ENCODE results near the gene MGST2.

Gene MGST2

DNA sequence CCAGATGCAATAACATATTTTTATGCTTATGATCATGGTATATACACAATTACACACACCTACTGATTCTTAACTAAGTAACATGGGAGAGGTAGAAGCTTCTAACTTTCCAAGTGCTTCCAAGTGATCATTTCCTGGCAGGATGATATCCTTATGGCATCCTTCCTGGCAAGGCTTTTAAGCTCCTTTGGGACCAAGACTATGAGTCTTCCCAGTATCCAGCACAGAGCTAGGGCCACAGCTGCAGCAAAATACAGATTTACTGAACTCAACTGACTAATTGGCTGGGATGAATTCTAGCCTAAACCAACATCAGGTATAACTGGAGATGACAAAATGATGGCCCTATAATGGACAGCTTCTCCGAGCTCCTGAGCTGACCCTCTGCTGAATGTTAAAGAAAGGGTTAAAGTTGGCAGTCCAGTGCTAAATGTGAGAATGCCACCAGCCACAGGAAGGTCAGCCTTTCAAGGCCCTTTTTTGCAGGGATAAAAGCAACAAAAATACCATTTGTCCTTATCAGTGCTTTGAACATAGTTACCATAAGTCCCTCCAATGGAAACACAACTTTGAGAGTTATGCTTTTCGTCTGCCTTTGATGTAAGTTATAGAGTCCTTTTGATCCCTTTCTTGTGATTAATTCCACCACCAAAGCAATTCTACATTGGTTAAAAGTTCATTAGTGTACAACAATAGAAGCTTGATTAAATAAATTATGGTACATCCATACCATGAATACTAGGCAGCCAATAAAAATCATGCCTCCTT lies 73.4 kb downstream of the MGST2 start:
- H4K20me1 ChIP-seq (ENCODE audit: insufficient read depth, low read length, poor library complexity, severe bottlenecking) = no peaks in the 10 kb centered on the region
- H3K79me2 ChIP-seq (ENCODE audit: insufficient read depth, low read length) = 0 out of 2 replicates have a peak, but pooled peaks cover under 1% of the 10 kb centered on the region
- H2AFZ ChIP-seq (ENCODE audit: low read length) = no peak overlapping the region
- H3K36me3 ChIP-seq (ENCODE audit: insufficient read depth, low read length) = no peaks in the 10 kb centered on the region
- no peak overlapping the region for H3K9ac ChIP-seq (ENCODE audit: low read depth, low read length, poor library complexity, severe bottlenecking)
- no peak overlapping the region for H3K4me2 ChIP-seq (ENCODE audit: low read depth, low read length, poor library complexity, severe bottlenecking)
- no peaks in the 10 kb centered on the region for H3K27me3 ChIP-seq (ENCODE audit: insufficient read depth, low read length, poor library complexity, severe bottlenecking)
- no peak overlapping the region for H3K4me3 ChIP-seq (ENCODE audit: low read length, poor library complexity, severe bottlenecking)
- no peaks in the 10 kb centered on the region for H3F3A ChIP-seq (ENCODE audit: low read depth)
- H3K9me2 ChIP-seq (replicated peaks; ENCODE audit: low read depth, low read length) = no peaks in the 10 kb centered on the region
- no peaks in the 10 kb centered on the region for H3K9me3 ChIP-seq (ENCODE audit: insufficient read depth, low read depth, low read length)
- H3K4me1 ChIP-seq (ENCODE audit: insufficient read depth, low read length, poor library complexity, severe bottlenecking) = peaks cover 20% of the 10 kb centered on the region
- no peak for TF ChIP-seq EZH2phosphoT487 (IDR thresholded peaks at IDR 0.05; ENCODE audit: borderline replicate concordance)
- TF ChIP-seq, protein P1, sequence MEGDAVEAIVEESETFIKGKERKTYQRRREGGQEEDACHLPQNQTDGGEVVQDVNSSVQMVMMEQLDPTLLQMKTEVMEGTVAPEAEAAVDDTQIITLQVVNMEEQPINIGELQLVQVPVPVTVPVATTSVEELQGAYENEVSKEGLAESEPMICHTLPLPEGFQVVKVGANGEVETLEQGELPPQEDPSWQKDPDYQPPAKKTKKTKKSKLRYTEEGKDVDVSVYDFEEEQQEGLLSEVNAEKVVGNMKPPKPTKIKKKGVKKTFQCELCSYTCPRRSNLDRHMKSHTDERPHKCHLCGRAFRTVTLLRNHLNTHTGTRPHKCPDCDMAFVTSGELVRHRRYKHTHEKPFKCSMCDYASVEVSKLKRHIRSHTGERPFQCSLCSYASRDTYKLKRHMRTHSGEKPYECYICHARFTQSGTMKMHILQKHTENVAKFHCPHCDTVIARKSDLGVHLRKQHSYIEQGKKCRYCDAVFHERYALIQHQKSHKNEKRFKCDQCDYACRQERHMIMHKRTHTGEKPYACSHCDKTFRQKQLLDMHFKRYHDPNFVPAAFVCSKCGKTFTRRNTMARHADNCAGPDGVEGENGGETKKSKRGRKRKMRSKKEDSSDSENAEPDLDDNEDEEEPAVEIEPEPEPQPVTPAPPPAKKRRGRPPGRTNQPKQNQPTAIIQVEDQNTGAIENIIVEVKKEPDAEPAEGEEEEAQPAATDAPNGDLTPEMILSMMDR (conservative IDR thresholded peaks at IDR 0.05; ENCODE audit: low read length) = no peak

DNA sequence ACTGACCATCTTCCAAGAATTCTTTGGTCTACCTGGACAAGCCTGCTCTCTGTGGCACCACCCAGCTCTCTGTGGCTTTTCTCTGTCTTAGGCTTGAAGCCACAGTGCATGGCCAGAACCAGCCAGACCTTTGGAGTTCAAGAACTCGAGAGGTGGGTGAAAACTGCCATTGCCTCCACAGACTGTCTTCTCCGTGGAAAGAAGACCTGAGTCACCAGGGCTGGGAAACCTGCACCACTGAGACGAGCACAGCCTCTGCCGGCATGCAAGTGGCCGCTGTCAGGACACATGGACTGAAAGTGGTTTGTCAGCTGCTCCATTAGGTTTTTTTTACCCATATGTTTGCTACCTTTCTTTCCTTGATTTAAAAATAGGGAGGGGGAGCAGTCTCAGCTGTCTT lies 74.5 kb downstream of the MGST2 start:
- Histone ChIP-seq H4K20me1 (ENCODE audit: insufficient read depth, low read length, poor library complexity, severe bottlenecking) (no peaks in the 10 kb centered on the region), H3F3A (ENCODE audit: low read depth) (no peaks in the 10 kb centered on the region), H3K79me2 (ENCODE audit: insufficient read depth, low read length) (peaks cover 11% of the 10 kb centered on the region; the same call in 1 of the 2 replicates), H3K36me3 (ENCODE audit: insufficient read depth, low read length) (no peaks in the 10 kb centered on the region), H3K9me3 (ENCODE audit: insufficient read depth, low read depth, low read length) (no peaks in the 10 kb centered on the region), H3K4me1 (ENCODE audit: insufficient read depth, low read length, poor library complexity, severe bottlenecking) (peaks cover 25% of the 10 kb centered on the region), H3K9ac (ENCODE audit: low read depth, low read length, poor library complexity, severe bottlenecking) (no peak overlapping the region), H3K4me2 (ENCODE audit: low read depth, low read length, poor library complexity, severe bottlenecking) (no peak overlapping the region), H2AFZ (ENCODE audit: low read length) (no peak overlapping the region), H3K27me3 (ENCODE audit: insufficient read depth, low read length, poor library complexity, severe bottlenecking) (no peaks in the 10 kb centered on the region), H3K4me3 (ENCODE audit: low read length, poor library complexity, severe bottlenecking) (no peak overlapping the region), H3K9me2 (replicated peaks; ENCODE audit: low read depth, low read length) (no peaks in the 10 kb centered on the region)
- no peak for TF ChIP-seq EZH2phosphoT487 (IDR thresholded peaks at IDR 0.05; ENCODE audit: borderline replicate concordance)
- TF ChIP-seq, protein P1 (conservative IDR thresholded peaks at IDR 0.05; ENCODE audit: low read length) = no peak

DNA sequence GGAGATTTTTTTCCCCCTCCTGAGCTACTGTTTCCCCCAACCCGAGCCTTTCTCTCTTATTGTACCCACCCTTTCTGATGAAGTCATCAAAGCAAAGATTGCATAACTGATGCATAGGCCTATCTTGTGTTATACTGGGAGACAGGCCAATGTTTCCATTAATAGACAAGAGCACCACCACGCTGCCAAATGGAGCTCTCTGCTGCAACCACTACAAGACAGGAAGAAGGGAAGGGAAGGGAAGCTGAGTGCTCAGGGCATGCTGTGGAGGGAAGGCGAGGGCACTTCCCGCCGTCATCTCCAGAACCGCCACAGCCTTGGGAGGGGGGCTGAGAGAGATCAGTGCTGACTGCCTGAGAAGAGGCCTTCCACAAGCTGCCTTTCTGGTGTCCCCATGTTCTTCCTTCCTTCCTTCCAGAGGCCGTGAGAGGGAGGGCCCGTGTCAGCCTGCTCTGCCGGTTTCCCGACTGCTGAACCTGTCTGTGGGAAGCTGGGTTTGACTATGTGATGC lies 75.0 kb downstream of the MGST2 start:
- peaks cover 29% of the 10 kb centered on the region for H3K4me1 ChIP-seq (ENCODE audit: insufficient read depth, low read length, poor library complexity, severe bottlenecking)
- TF ChIP-seq, protein P1 (conservative IDR thresholded peaks at IDR 0.05; ENCODE audit: low read length) = no peak
- no peak for TF ChIP-seq EZH2phosphoT487 (IDR thresholded peaks at IDR 0.05; ENCODE audit: borderline replicate concordance)
- H3K9me3 ChIP-seq (ENCODE audit: insufficient read depth, low read depth, low read length) = no peaks in the 10 kb centered on the region
- H3K4me3 ChIP-seq (ENCODE audit: low read length, poor library complexity, severe bottlenecking) = no peak overlapping the region
- H4K20me1 ChIP-seq (ENCODE audit: insufficient read depth, low read length, poor library complexity, severe bottlenecking) = no peaks in the 10 kb centered on the region
- no peaks in the 10 kb centered on the region for H3F3A ChIP-seq (ENCODE audit: low read depth)
- no peaks in the 10 kb centered on the region for H3K9me2 ChIP-seq (replicated peaks; ENCODE audit: low read depth, low read length)
- H3K79me2 ChIP-seq (ENCODE audit: insufficient read depth, low read length) = peaks cover 15% of the 10 kb centered on the region; the same call in 1 of the 2 replicates
- no peak overlapping the region for H2AFZ ChIP-seq (ENCODE audit: low read length)
- no peak overlapping the region for H3K9ac ChIP-seq (ENCODE audit: low read depth, low read length, poor library complexity, severe bottlenecking)
- H3K27me3 ChIP-seq (ENCODE audit: insufficient read depth, low read length, poor library complexity, severe bottlenecking) = no peaks in the 10 kb centered on the region
- H3K4me2 ChIP-seq (ENCODE audit: low read depth, low read length, poor library complexity, severe bottlenecking) = no peak overlapping the region
- H3K36me3 ChIP-seq (ENCODE audit: insufficient read depth, low read length) = no peaks in the 10 kb centered on the region
